MM.1S (cell line): Measurements from ENCODE around the gene HMGCLL1.

ENCODE experiments used
- DNase-seq: peaks from one replicate; pipeline ENCODE4 v3.0.0-alpha.2; 2015
- H2AFZ ChIP-seq: fragments of 300-600 bp; sonication (generic); 2 replicates; pipeline ENCODE4 v1.6.0; 2016; ENCODE audit warnings: antibody characterized with exemption, low read length
- H3F3A ChIP-seq: fragments of 300-600 bp; sonication (generic); 2 replicates; pipeline ENCODE4 v1.6.1; 2016; ENCODE audit warnings: mild to moderate bottlenecking, antibody characterized with exemption, low read length, moderate library complexity, mixed read lengths; ENCODE audit not compliant: insufficient read depth
- H3K27ac ChIP-seq: fragments of 300-600 bp; sonication (generic); 2 replicates; pipeline ENCODE4 v1.5.1; 2016; ENCODE audit warnings: mild to moderate bottlenecking, low read length
- H3K27me3 ChIP-seq: fragments of 300-600 bp; sonication (generic); replicated peaks from 2 replicates; pipeline ENCODE4 v1.6.0; 2016; ENCODE audit warnings: low read length; ENCODE audit not compliant: insufficient read depth
- H3K36me3 ChIP-seq: fragments of 300-600 bp; sonication (generic); replicated peaks from 2 replicates; pipeline ENCODE4 v1.6.1; 2016; ENCODE audit warnings: mild to moderate bottlenecking, low read length, mixed read lengths; ENCODE audit not compliant: insufficient read depth
- H3K4me1 ChIP-seq: fragments of 300-600 bp; sonication (generic); 2 replicates; pipeline ENCODE4 v1.6.1; 2016; ENCODE audit warnings: low read length, mixed read lengths
- H3K4me2 ChIP-seq: fragments of 300-600 bp; sonication (generic); 2 replicates; pipeline ENCODE4 v1.6.0; 2016; ENCODE audit warnings: low read depth, low read length
- H3K4me3 ChIP-seq: fragments of 300-600 bp; sonication (generic); 2 replicates; pipeline ENCODE4 v1.5.1; 2016; ENCODE audit warnings: low read length, mixed read lengths
- H3K79me2 ChIP-seq: fragments of 300-600 bp; sonication (generic); 2 replicates; pipeline ENCODE4 v1.6.1; 2016; ENCODE audit warnings: mixed run types, low read length, mixed read lengths
- H3K9ac ChIP-seq: fragments of 300-600 bp; sonication (generic); 2 replicates; pipeline ENCODE4 v1.6.1; 2016; ENCODE audit warnings: low read length, mixed read lengths
- H3K9me2 ChIP-seq: fragments of 300-600 bp; sonication (generic); replicated peaks from 2 replicates; pipeline ENCODE4 v1.6.1; 2016; ENCODE audit warnings: mild to moderate bottlenecking, low read length, mixed read lengths; ENCODE audit not compliant: insufficient read depth
- H3K9me3 ChIP-seq: fragments of 300-600 bp; sonication (generic); replicated peaks from 2 replicates; pipeline ENCODE4 v1.6.1; 2016; ENCODE audit warnings: mild to moderate bottlenecking, low read length, mixed read lengths; ENCODE audit not compliant: insufficient read depth
- H4K20me1 ChIP-seq: fragments of 300-600 bp; sonication (generic); 2 replicates; pipeline ENCODE4 v1.6.1; 2016; ENCODE audit warnings: mild to moderate bottlenecking, low read length, moderate library complexity, mixed read lengths; ENCODE audit not compliant: insufficient read depth
- CTCF ChIP-seq: fragments of 300-600 bp; sonication (generic); IDR thresholded peaks from 2 replicates; pipeline ENCODE4 v1.5.1; 2016; ENCODE audit warnings: antibody characterized with exemption, low read length, mixed read lengths
- EZH2 ChIP-seq: fragments of 300-600 bp; sonication (generic); optimal IDR thresholded peaks from 2 replicates; pipeline ENCODE3; 2017; ENCODE audit warnings: low read depth, mild to moderate bottlenecking, antibody characterized with exemption, low read length, mixed read lengths
- EZH2phosphoT487 ChIP-seq: fragments of 300-600 bp; sonication (generic); IDR thresholded peaks from 2 replicates; pipeline ENCODE4 v1.6.1; 2018; ENCODE audit warnings: antibody characterized with exemption, low read length

HMGCLL1 gene

DNA sequence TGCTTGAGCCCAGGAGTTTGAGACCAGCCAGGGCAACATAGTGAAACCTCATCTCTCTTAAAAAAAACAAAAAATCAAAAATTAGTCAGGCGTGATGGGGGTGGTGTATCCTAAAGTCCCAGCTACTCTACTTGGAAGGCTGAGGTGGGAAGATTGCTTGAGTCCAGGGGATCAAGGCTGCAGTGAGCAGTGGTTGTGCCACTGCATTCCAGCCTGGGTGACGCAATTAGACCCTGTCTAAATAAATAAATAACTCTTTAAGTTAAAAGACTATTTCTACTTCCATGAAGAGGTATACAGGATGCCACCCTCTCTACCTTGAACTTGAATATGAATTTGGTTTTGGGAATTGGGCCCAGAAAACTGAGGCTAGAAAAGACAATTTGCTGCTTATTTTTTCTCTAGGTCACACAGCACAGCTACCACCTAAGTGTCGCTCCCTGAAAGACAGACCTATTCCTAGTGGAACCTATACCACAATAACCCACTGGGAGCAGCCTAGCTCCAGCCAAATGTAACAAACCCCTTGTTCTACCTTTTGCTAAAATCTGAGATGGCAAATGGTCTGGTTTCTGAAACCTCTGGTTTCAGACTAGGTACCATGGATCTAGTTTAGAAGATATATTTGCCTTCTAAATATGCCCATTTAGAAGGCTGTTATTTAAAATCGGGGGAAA lies 35.2 kb downstream of the HMGCLL1 start:
- no peaks in the 10 kb centered on the region for H3K36me3 ChIP-seq
- H3K9me3 ChIP-seq = no peaks in the 10 kb centered on the region
- no peaks in the 10 kb centered on the region for H3K27me3 ChIP-seq
- no peak overlapping the region for H3K4me2 ChIP-seq
- no peak for DNase-seq
- H4K20me1 ChIP-seq = no peaks in the 10 kb centered on the region
- H3K4me3 ChIP-seq = no peak overlapping the region
- no peak; the same call in 1 of the 2 replicates for TF ChIP-seq CTCF
- no peak for TF ChIP-seq EZH2phosphoT487
- no peak for TF ChIP-seq EZH2
- no peaks in the 10 kb centered on the region for H3K4me1 ChIP-seq
- no peak overlapping the region for H3K27ac ChIP-seq
- H3K9ac ChIP-seq = no peak overlapping the region
- no peaks in the 10 kb centered on the region for H3F3A ChIP-seq
- no peaks in the 10 kb centered on the region for H3K9me2 ChIP-seq
- no peaks in the 10 kb centered on the region for H3K79me2 ChIP-seq
- no peak overlapping the region for H2AFZ ChIP-seq

DNA sequence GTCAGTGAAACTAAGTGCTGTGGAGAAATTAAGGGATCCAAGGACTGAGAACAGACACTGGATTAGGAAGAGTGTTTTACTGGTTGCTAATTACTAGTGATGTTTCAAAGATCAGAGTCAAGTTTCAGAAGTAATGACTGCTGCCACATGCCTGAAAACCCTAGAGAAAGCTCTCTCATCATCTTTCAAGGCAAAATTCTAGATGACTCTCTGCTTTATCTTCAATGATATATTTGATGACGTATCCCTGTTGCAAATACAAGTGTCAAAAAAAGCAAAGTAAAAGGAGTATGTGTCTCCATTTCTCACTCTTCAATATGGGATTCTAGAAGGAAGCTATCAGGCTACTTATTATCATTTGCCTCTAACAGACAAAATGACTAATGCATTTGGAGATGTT lies 38.0 kb downstream of the HMGCLL1 start:
- Histone ChIP-seq H3K36me3 (no peaks in the 10 kb centered on the region), H3K79me2 (no peaks in the 10 kb centered on the region), H4K20me1 (no peaks in the 10 kb centered on the region), H3K9me2 (no peaks in the 10 kb centered on the region), H2AFZ (no peak overlapping the region), H3K4me2 (no peak overlapping the region), H3K9me3 (no peaks in the 10 kb centered on the region), H3K4me1 (no peaks in the 10 kb centered on the region), H3K9ac (no peak overlapping the region), H3K4me3 (no peak overlapping the region), H3F3A (no peaks in the 10 kb centered on the region), H3K27me3 (no peaks in the 10 kb centered on the region), H3K27ac (no peak overlapping the region)
- no peak for DNase-seq
- no peak for TF ChIP-seq EZH2
- TF ChIP-seq CTCF = no peak
- no peak for TF ChIP-seq EZH2phosphoT487

DNA sequence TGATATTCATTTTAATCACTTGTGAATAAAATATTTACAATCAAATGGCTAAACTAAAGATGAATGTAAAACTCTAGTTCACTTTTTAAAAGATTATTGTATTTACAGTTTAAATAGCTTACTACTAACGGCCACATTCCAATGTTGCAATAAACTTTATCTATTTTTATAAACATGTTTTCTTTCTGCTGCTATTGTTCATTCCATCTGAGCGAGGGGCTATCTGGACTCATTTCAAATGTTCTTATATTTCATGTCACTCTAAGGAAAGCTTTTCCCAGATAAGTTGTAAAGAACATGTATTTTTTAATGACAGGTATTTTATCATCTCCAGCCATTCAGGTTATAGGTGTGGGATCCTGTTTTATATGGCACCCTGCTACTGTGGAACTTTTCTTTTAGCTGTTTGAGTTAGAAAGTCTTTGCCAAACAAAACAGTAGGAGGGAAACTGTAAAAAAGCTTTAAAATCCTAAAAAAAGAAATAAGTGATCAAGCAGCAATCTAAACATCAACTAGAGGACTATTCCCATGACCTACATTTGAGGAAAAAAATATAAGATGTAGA lies 42.5 kb downstream of the HMGCLL1 start:
- TF ChIP-seq CTCF (no peak), EZH2phosphoT487 (no peak), EZH2 (no peak)
- no peak overlapping the region for H2AFZ ChIP-seq

More for the DNA sequence above, 42.5 kb downstream of the HMGCLL1 start:
- no peaks in the 10 kb centered on the region for H3K9me3 ChIP-seq
- no peak overlapping the region for H3K27ac ChIP-seq
- no peaks in the 10 kb centered on the region for H3F3A ChIP-seq
- DNase-seq = no peak
- H3K27me3 ChIP-seq = no peaks in the 10 kb centered on the region
- no peaks in the 10 kb centered on the region for H3K4me1 ChIP-seq
- no peak overlapping the region for H3K9ac ChIP-seq
- no peak overlapping the region for H3K4me3 ChIP-seq
- no peak overlapping the region for H3K4me2 ChIP-seq
- H3K9me2 ChIP-seq = no peaks in the 10 kb centered on the region
- no peaks in the 10 kb centered on the region for H4K20me1 ChIP-seq
- no peaks in the 10 kb centered on the region for H3K79me2 ChIP-seq
- no peaks in the 10 kb centered on the region for H3K36me3 ChIP-seq
